ENCODE results near the gene PEAR1.

DNA sequence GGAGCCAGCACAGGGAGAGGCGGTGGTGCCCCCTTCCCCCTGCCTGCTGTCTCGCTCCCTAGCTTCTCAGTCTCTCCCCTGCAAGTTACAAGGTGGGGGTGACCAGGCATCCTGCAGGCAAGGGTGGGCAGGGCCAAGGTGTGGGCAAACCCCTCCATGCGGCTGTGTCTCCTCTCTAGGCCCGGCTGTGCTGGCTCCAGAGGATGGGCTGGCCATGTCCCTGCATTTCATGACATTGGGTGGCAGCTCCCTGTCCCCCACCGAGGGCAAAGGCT lies 18.2 kb upstream of the PEAR1 start:
- TF ChIP-seq POLR2AphosphoS5 (IDR thresholded peaks at IDR 0.05; ENCODE audit: borderline replicate concordance, low read depth, low read length) = no peak
- no peak for TF ChIP-seq EZH2 (IDR thresholded peaks at IDR 0.05)
